Effector memory CD4-positive, alpha-beta T cell (primary cell): ENCODE results near the gene NOS1AP.
"Not testable (repeated sequence)": the region's sequence is repeated elsewhere in the genome, so short reads cannot be mapped to it uniquely, and the experiment has no call there.

Source experiments
- DNase-seq, 3 donors: peaks; one replicate each; pipeline ENCODE4 v3.0.0-alpha.2; 2020
- H3K27ac ChIP-seq: 2 replicates; pipeline ENCODE4 v1.7.0; 2013; ENCODE audit warnings: mild to moderate bottlenecking, low read length, moderate library complexity; ENCODE audit not compliant: insufficient read depth, poor library complexity, severe bottlenecking
- H3K27me3 ChIP-seq: replicated peaks from 2 replicates; pipeline ENCODE4 v1.7.0; 2013; ENCODE audit warnings: mild to moderate bottlenecking, low read length; ENCODE audit not compliant: insufficient read depth, control insufficient read depth, poor library complexity, severe bottlenecking
- H3K36me3 ChIP-seq: 2 replicates; pipeline ENCODE4 v1.7.0; 2013; ENCODE audit warnings: mild to moderate bottlenecking, low read length, moderate library complexity; ENCODE audit not compliant: control insufficient read depth, insufficient read depth
- H3K4me1 ChIP-seq: 2 replicates; pipeline ENCODE4 v1.7.0; 2013; ENCODE audit warnings: low read length, mild to moderate bottlenecking; ENCODE audit not compliant: control insufficient read depth, insufficient read depth, poor library complexity, severe bottlenecking
- H3K4me3 ChIP-seq: 2 replicates; pipeline ENCODE4 v1.7.0; 2013; ENCODE audit warnings: low read length, low read depth, mild to moderate bottlenecking; ENCODE audit not compliant: insufficient read depth, poor library complexity, severe bottlenecking
- H3K9me3 ChIP-seq: 2 replicates; pipeline ENCODE4 v1.7.0; 2013; ENCODE audit warnings: mild to moderate bottlenecking, low read length, moderate library complexity; ENCODE audit not compliant: control insufficient read depth

The NOS1AP gene

GRCh38 chr1:162173607-162174006 is 104.1 kb downstream of the NOS1AP start:
- not testable (repeated sequence) for H3K27me3 ChIP-seq, H3K27ac ChIP-seq, H3K36me3 ChIP-seq, H3K4me3 ChIP-seq, H3K9me3 ChIP-seq, DNase-seq, H3K4me1 ChIP-seq

- not testable (repeated sequence) for DNase-seq, H3K36me3 ChIP-seq, H3K4me3 ChIP-seq, H3K4me1 ChIP-seq, H3K27ac ChIP-seq, H3K9me3 ChIP-seq, H3K27me3 ChIP-seq
Measured at GRCh38 chr1:162174027-162174426, 104.5 kb downstream of the NOS1AP start.

- Histone ChIP-seq H3K27me3 (no peaks in the 10 kb centered on the region), H3K4me3 (no peak overlapping the region), H3K27ac (no peak overlapping the region), H3K4me1 (no peaks in the 10 kb centered on the region), H3K9me3 (no peaks in the 10 kb centered on the region), H3K36me3 (no peaks in the 10 kb centered on the region)
- DNase-seq = no peak
Measured at GRCh38 chr1:162175379-162176081, 106.0 kb downstream of the NOS1AP start.

GRCh38 chr1:162177126-162177525 is 107.6 kb downstream of the NOS1AP start:
- H3K4me1 ChIP-seq = no peaks in the 10 kb centered on the region
- H3K27me3 ChIP-seq = no peaks in the 10 kb centered on the region
- no peak for DNase-seq
- H3K4me3 ChIP-seq = no peak overlapping the region
- H3K36me3 ChIP-seq = no peaks in the 10 kb centered on the region
- H3K9me3 ChIP-seq = no peaks in the 10 kb centered on the region
- no peak overlapping the region for H3K27ac ChIP-seq

GRCh38 chr1:162178432-162178831 is 108.9 kb downstream of the NOS1AP start:
- DNase-seq = no peak
- Histone ChIP-seq H3K4me1 (no peaks in the 10 kb centered on the region), H3K4me3 (no peak overlapping the region), H3K27ac (no peak overlapping the region), H3K27me3 (no peaks in the 10 kb centered on the region), H3K9me3 (no peaks in the 10 kb centered on the region), H3K36me3 (no peaks in the 10 kb centered on the region)

GRCh38 chr1:162179121-162179520 is 109.6 kb downstream of the NOS1AP start:
- DNase-seq = no peak
- no peaks in the 10 kb centered on the region for H3K9me3 ChIP-seq
- no peaks in the 10 kb centered on the region for H3K4me1 ChIP-seq
- H3K27me3 ChIP-seq = no peaks in the 10 kb centered on the region
- H3K4me3 ChIP-seq = no peak overlapping the region
- H3K36me3 ChIP-seq = no peaks in the 10 kb centered on the region
- H3K27ac ChIP-seq = no peak overlapping the region

- Histone ChIP-seq H3K27ac (no peak overlapping the region), H3K27me3 (no peaks in the 10 kb centered on the region), H3K4me1 (no peaks in the 10 kb centered on the region), H3K4me3 (no peak overlapping the region), H3K36me3 (no peaks in the 10 kb centered on the region), H3K9me3 (no peaks in the 10 kb centered on the region)
- no peak for DNase-seq
Measured at GRCh38 chr1:162180813-162181212, 111.3 kb downstream of the NOS1AP start.

GRCh38 chr1:162182090-162182489 is 112.6 kb downstream of the NOS1AP start:
- no peak for DNase-seq
- Histone ChIP-seq H3K4me3 (no peak overlapping the region), H3K27ac (no peak overlapping the region), H3K27me3 (no peaks in the 10 kb centered on the region), H3K36me3 (no peaks in the 10 kb centered on the region), H3K9me3 (no peaks in the 10 kb centered on the region), H3K4me1 (no peaks in the 10 kb centered on the region)

- no peak overlapping the region for H3K4me3 ChIP-seq
- no peak for DNase-seq
- H3K27ac ChIP-seq = no peak overlapping the region
Measured at GRCh38 chr1:162185314-162186025, 116.0 kb downstream of the NOS1AP start.

GRCh38 chr1:162186026-162186374 is 116.5 kb downstream of the NOS1AP start:
- H3K4me1 ChIP-seq = no peaks in the 10 kb centered on the region
- no peak overlapping the region for H3K4me3 ChIP-seq
- H3K27me3 ChIP-seq = no peaks in the 10 kb centered on the region
- no peaks in the 10 kb centered on the region for H3K9me3 ChIP-seq
- DNase-seq = no peak
- H3K27ac ChIP-seq = no peak overlapping the region
- no peaks in the 10 kb centered on the region for H3K36me3 ChIP-seq

More at GRCh38 chr1:162185314-162186025, 116.0 kb downstream of the NOS1AP start:
- Histone ChIP-seq H3K36me3 (no peaks in the 10 kb centered on the region), H3K4me1 (no peaks in the 10 kb centered on the region), H3K9me3 (no peaks in the 10 kb centered on the region), H3K27me3 (no peaks in the 10 kb centered on the region)
